Vagina (tissue), 2 donors: ENCODE data around the gene DSTYK.

Experiments
- CTCF ChIP-seq, 3 experiments: fragments of 450-650 bp in 2 of 3; fragments of 200-600 bp in 1 of 3; sonication (generic) in 1 of 3; IDR thresholded peaks; one replicate each; pipeline ENCODE4 v1.5.1; 2017 to 2019; ENCODE audit warnings: antibody characterized with exemption in 3 of 3, mild to moderate bottlenecking in 2 of 3, moderate library complexity in 2 of 3
- POLR2AphosphoS5 ChIP-seq, 2 donors: sonication (generic); formaldehyde crosslinking; IDR thresholded peaks; one replicate each; pipeline ENCODE4 v1.9.0; 2017; ENCODE audit warnings: antibody characterized with exemption in 2 of 2, mild to moderate bottlenecking in 2 of 2, low read depth in 1 of 2; ENCODE audit not compliant: insufficient read depth in 1 of 2

- TF ChIP-seq CTCF (IDR thresholded peaks at IDR 0.05) (no peak), POLR2AphosphoS5 (IDR thresholded peaks at IDR 0.05; ENCODE audit: insufficient read depth in 1 of 2, low read depth in 1 of 2) (no peak)
Observed at GRCh38 chr1:205188098-205188497, 23.4 kb downstream of the DSTYK start.
